Esophagus (tissue), 2 donors: ENCODE results near the gene TMEM117. TPM values are rescaled to one million over a fixed set of nuclear protein-coding genes. Genes with fewer than 3 reads are reported as not detected.
"Not testable (repeated sequence)": the region's sequence is repeated elsewhere in the genome, so short reads cannot be mapped to it uniquely, and the experiment has no call there.

Experiments used
- H3K27ac ChIP-seq, 2 donors: one replicate each; pipeline ENCODE4 v1.5.1; 2013; ENCODE audit warnings: low read depth in 2 of 2, mild to moderate bottlenecking in 2 of 2, inconsistent platforms in 1 of 2, low read length in 1 of 2, moderate library complexity in 1 of 2
- H3K27me3 ChIP-seq, 2 donors: one replicate each; pipeline ENCODE4 v1.6.1; 2013; ENCODE audit warnings: low read length in 2 of 2, control low read depth in 1 of 2, mild to moderate bottlenecking in 1 of 2; ENCODE audit not compliant: insufficient read depth in 2 of 2, control insufficient read depth in 1 of 2
- H3K36me3 ChIP-seq, 2 donors: one replicate each; pipeline ENCODE4 v1.6.1; 2013; ENCODE audit warnings: low read length in 1 of 2; ENCODE audit not compliant: control insufficient read depth in 2 of 2, insufficient read depth in 2 of 2
- H3K4me1 ChIP-seq, 2 donors: one replicate each; pipeline ENCODE4 v1.6.1; 2013; ENCODE audit warnings: low read length in 1 of 2; ENCODE audit not compliant: control insufficient read depth in 2 of 2, insufficient read depth in 2 of 2
- H3K4me3 ChIP-seq, 2 donors: one replicate each; pipeline ENCODE4 v1.5.1; 2013; ENCODE audit warnings: low read length in 2 of 2, mild to moderate bottlenecking in 2 of 2, low read depth in 1 of 2, moderate library complexity in 1 of 2
- H3K9me3 ChIP-seq, 2 donors: one replicate each; pipeline ENCODE4 v1.6.1; 2013; ENCODE audit warnings: mild to moderate bottlenecking in 2 of 2, low read depth in 1 of 2, low read length in 1 of 2, moderate library complexity in 1 of 2; ENCODE audit not compliant: control insufficient read depth in 2 of 2, insufficient read depth in 1 of 2
- WGBS, 2 donors: extraction: QIAGEN DNeasy Blood & Tissue Kit; methylation state at CpG; one replicate each; pipeline ENCODE4 v1.1.7; 2013; 5-methylcytosine and 5-hydroxymethylcytosine counted together
- polyA plus RNA-seq, 2 donors: library from polyadenylated mRNA; stranded (reverse); fragments of 200-250 nt; gene quantifications; one replicate each; pipeline ENCODE4 v1.2.3, GENCODE V29; 2013
- donor health status: healthy with polysubstance abuse.
- donor health status: Bipolar disorder and iron deficiency.

Gene TMEM117
- polyA plus RNA-seq, 2 donors: 5.2 to 6.6 TPM

GRCh38 chr12:44227616-44228015, 391.7 kb downstream of the TMEM117 start:
- H3K9me3 ChIP-seq: no peaks in the 10 kb centered on the region
- WGBS, 2 donors: 82% methylated on average over 2 of the region's 2 CpGs
- no peaks in the 10 kb centered on the region for H3K36me3 ChIP-seq
- no peaks in the 10 kb centered on the region for H3K4me1 ChIP-seq
- no peak overlapping the region for H3K4me3 ChIP-seq
- no peaks in the 10 kb centered on the region for H3K27me3 ChIP-seq
- H3K27ac ChIP-seq: no peak overlapping the region

- Histone ChIP-seq H3K27ac (no peak overlapping the region), H3K4me1 (no peaks in the 10 kb centered on the region)
- WGBS, 2 donors: 78% methylated on average over 4 of the region's 4 CpGs
These were observed 394.0 kb downstream of the TMEM117 start for GRCh38 chr12:44229846-44230245.

GRCh38 chr12:44235674-44236073, 399.8 kb downstream of the TMEM117 start:
- Histone ChIP-seq H3K9me3 (peaks cover 0 to 2% of the 10 kb centered on the region in 2 donors), H3K4me1 (no peaks in the 10 kb centered on the region), H3K27me3 (no peaks in the 10 kb centered on the region), H3K27ac (no peak overlapping the region), H3K4me3 (no peak overlapping the region), H3K36me3 (no peaks in the 10 kb centered on the region)
- 92 to 96% methylated on average over 1 of the region's 1 CpG for WGBS, 2 donors

More at GRCh38 chr12:44229846-44230245, 394.0 kb downstream of the TMEM117 start:
- Histone ChIP-seq H3K9me3 (no peaks in the 10 kb centered on the region), H3K36me3 (no peaks in the 10 kb centered on the region), H3K4me3 (no peak overlapping the region), H3K27me3 (no peaks in the 10 kb centered on the region)

GRCh38 chr12:44240186-44240585, 404.3 kb downstream of the TMEM117 start:
- Histone ChIP-seq H3K27me3 (no peaks in the 10 kb centered on the region), H3K4me1 (no peaks in the 10 kb centered on the region), H3K27ac (no peak overlapping the region), H3K36me3 (no peaks in the 10 kb centered on the region), H3K4me3 (no peak overlapping the region), H3K9me3 (peaks cover 0 to 2% of the 10 kb centered on the region in 2 donors)
- WGBS, 2 donors: 78 to 87% methylated on average over 2 of the region's 2 CpGs

- Histone ChIP-seq H3K27ac (no peak overlapping the region), H3K27me3 (no peaks in the 10 kb centered on the region), H3K4me3 (no peak overlapping the region), H3K9me3 (peaks cover 0 to 3% of the 10 kb centered on the region in 2 donors), H3K36me3 (no peaks in the 10 kb centered on the region), H3K4me1 (no peaks in the 10 kb centered on the region)
- 89 to 93% methylated on average over 2 of the region's 2 CpGs for WGBS, 2 donors
These were observed 410.1 kb downstream of the TMEM117 start for GRCh38 chr12:44245932-44246331.

GRCh38 chr12:44246482-44247105, 410.7 kb downstream of the TMEM117 start:
- no peaks in the 10 kb centered on the region for H3K36me3 ChIP-seq
- H3K4me1 ChIP-seq: no peaks in the 10 kb centered on the region
- peaks cover 0 to 3% of the 10 kb centered on the region in 2 donors for H3K9me3 ChIP-seq
- 43 to 64% methylated on average over 3 of the region's 3 CpGs for WGBS, 2 donors
- no peak overlapping the region for H3K27ac ChIP-seq
- H3K4me3 ChIP-seq: no peak overlapping the region
- no peaks in the 10 kb centered on the region for H3K27me3 ChIP-seq

- 82 to 89% methylated on average over 4 of the region's 4 CpGs for WGBS, 2 donors
- H3K9me3 ChIP-seq: peaks cover 0 to 3% of the 10 kb centered on the region in 2 donors
- no peak overlapping the region for H3K27ac ChIP-seq
- H3K4me1 ChIP-seq: no peaks in the 10 kb centered on the region
- H3K4me3 ChIP-seq: no peak overlapping the region
- H3K36me3 ChIP-seq: no peaks in the 10 kb centered on the region
- no peaks in the 10 kb centered on the region for H3K27me3 ChIP-seq
These were observed 411.7 kb downstream of the TMEM117 start for GRCh38 chr12:44247588-44247987.

GRCh38 chr12:44248436-44248835, 412.6 kb downstream of the TMEM117 start:
- peaks cover 0 to 3% of the 10 kb centered on the region in 2 donors for H3K9me3 ChIP-seq
- no peaks in the 10 kb centered on the region for H3K27me3 ChIP-seq
- no peaks in the 10 kb centered on the region for H3K36me3 ChIP-seq
- H3K27ac ChIP-seq: no peak overlapping the region
- H3K4me3 ChIP-seq: no peak overlapping the region
- no peaks in the 10 kb centered on the region for H3K4me1 ChIP-seq
- 97% methylated on average over 4 of the region's 4 CpGs for WGBS, 2 donors

- H3K27ac ChIP-seq, H3K27me3 ChIP-seq, H3K4me3 ChIP-seq, H3K9me3 ChIP-seq, H3K36me3 ChIP-seq, H3K4me1 ChIP-seq: not testable (repeated sequence)
- WGBS, 2 donors: 89 to 96% methylated on average over 1 of the region's 1 CpG
These were observed 414.6 kb downstream of the TMEM117 start for GRCh38 chr12:44250440-44250839.

- no peaks in the 10 kb centered on the region for H3K36me3 ChIP-seq
- WGBS, 2 donors: 69 to 70% methylated on average over 2 of the region's 2 CpGs
These were observed 417.5 kb downstream of the TMEM117 start for GRCh38 chr12:44253338-44253856.

More at GRCh38 chr12:44253338-44253856, 417.5 kb downstream of the TMEM117 start:
- Histone ChIP-seq H3K27ac (no peak overlapping the region), H3K27me3 (no peaks in the 10 kb centered on the region), H3K4me3 (no peak overlapping the region), H3K4me1 (no peaks in the 10 kb centered on the region), H3K9me3 (peaks cover 0 to 2% of the 10 kb centered on the region in 2 donors)
